SH-SY5Y (cell line): ENCODE results near the gene CAMKMT.

ENCODE experiments used
- GATA2 ChIP-seq: IDR thresholded peaks from 2 replicates; pipeline ENCODE4 v1.6.1; 2011; ENCODE audit warnings: mild to moderate bottlenecking, low read depth, low read length
- GATA3 ChIP-seq: IDR thresholded peaks from 2 replicates; pipeline ENCODE4 v1.6.1; 2011; ENCODE audit warnings: low read depth, mild to moderate bottlenecking, low read length, moderate library complexity

DNA sequence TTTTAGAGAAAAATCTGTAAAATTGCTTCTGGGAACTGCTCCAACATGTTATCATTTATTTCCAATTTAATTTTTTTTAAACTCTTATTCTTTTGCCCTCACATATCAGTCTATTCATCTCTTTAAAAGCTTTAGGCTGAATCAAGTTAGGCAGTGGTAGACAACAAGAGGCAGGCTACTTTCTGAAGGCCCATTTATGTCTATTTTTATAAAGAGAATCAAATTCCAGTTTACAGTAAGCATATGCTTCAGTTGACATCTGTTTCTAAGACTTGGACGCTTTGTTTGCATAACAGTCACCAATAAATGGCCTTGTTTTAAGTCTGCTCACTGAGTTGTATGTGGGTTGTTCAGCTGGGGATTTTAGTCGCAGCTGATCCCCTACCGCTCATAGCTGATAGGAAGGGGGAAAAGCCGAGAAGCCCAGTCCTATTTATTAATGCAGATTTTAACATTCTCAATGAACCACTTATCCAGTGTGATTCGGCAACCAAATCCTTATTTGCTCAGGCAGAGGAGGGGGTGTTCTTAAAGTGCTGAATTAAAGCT lies 319.3 kb downstream of the CAMKMT start:
- TF ChIP-seq GATA2 (peak; percentile 59), GATA3 (peak; percentile 87)
